CD4-positive, alpha-beta T cell treated with Interferon alpha-2 for 1 hour (primary cell): ENCODE data around the gene PCSK9.

Source experiments
- DNase-seq, 2 donors: peaks; one replicate each; pipeline ENCODE4 v3.0.0-alpha.2; 2020 to 2022

PCSK9 gene

DNA sequence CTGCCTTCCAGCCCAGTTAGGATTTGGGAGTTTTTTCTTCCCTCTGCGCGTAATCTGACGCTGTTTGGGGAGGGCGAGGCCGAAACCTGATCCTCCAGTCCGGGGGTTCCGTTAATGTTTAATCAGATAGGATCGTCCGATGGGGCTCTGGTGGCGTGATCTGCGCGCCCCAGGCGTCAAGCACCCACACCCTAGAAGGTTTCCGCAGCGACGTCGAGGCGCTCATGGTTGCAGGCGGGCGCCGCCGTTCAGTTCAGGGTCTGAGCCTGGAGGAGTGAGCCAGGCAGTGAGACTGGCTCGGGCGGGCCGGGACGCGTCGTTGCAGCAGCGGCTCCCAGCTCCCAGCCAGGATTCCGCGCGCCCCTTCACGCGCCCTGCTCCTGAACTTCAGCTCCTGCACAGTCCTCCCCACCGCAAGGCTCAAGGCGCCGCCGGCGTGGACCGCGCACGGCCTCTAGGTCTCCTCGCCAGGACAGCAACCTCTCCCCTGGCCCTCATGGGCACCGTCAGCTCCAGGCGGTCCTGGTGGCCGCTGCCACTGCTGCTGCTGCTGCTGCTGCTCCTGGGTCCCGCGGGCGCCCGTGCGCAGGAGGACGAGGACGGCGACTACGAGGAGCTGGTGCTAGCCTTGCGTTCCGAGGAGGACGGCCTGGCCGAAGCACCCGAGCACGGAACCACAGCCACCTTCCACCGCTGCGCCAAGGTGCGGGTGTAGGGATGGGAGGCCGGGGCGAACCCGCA is at the start of gene PCSK9:
PCSK9 (plus strand) TSS at position 207 of the 741 bp plus-strand sequence; CDS start at position 497, 290 bp downstream.
- DNase-seq: no peak

DNA sequence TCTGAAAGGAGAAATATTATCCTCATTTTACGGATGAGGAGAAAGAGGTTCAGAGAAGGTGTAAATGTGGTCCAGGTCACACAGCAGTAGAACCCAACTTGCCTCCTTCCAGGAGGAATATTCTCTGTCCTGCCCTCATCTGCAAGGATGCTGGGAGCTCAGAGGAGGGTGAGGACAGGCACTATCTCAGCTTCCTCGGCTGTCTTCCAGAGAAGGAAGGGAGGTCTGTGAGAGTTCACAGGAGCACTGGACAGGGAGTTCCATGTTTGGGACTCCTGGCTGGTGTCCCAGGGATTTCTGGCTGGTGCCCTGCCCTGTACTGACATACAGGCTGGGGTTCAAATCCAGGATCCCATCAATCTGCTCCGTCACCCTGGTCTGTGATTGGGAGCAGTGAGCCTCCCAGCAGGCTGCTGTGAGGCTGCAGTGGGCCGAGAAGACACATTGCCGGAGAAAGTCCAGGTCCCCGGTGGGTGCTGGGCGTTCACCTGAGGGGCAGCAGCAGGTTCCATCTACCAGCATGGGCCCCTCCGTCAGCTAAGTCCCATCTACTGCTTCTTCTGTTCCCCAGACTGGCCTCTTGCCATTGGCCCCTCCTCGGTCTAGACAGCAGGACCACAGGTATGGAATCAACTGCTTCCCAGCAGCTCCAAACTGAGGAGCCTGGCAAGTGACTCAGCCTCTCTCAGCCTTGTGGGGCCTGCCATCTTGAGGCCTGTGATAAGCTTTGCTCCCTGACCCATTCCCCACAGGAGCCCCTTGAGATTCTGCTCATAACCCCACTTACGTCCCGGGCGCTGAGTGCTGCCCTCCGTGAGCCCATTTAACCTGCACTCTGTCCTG is 49.2 kb upstream of the PCSK9 start:
- no peak for DNase-seq

DNA sequence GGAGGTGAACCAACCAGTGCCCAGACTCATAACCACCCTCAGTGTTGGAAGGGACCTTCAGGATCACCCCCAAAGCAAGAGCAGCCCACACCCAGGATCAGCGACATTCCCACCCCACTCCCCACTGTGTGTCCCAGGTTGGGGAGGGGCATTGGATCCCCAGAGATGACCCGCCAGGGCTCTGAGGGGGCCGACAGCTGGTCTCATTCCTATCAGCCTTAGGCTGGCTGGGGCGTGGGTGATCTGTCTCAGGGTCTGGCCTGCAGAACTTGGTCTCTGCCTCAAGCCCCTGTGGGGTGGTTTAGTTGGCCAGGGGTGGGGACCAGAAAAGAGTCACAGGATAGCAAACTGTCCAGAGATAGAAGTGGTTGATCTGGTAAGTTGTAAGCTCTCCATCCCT is 48.4 kb upstream of the PCSK9 start:
- DNase-seq: no peak

DNA sequence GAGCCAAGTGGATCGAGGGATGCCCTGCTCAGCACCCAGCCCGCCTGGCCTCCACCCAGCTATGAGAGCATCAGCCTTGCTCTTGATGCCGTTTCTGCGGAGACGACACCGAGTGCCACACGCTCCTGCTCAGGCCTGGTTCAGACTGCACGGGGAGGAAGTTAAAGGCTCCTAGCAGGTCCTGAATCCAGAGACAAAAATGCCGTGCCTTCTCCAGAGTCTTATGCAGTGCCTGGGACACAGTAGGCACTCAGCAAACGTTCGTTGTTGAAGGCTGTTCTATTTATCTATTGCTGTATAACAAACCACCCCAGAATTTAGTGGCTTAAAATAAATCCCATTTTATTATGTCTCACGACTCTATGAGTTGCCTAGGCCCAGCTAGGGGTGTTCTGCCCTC is 47.4 kb upstream of the PCSK9 start:
- no peak for DNase-seq

DNA sequence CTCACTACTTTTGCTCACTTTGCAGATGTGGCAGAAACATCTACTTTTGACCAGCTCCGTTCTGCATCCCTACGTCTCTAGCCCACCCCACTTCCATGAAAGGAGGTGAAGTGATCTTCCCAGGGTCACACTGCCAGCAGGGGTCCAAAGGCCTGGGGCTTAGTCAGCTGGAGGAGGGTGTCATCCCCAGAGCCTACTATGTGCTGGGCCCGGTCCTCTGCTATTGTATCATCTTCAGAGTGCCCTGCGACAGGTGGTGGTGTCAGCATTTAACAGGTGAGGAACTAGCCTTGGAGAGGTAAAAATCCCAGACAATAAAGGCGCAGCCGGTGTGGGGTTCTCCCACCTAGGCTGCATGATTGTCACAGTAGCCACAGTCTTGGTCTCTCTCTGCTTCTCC is 46.2 kb upstream of the PCSK9 start:
- no peak for DNase-seq

DNA sequence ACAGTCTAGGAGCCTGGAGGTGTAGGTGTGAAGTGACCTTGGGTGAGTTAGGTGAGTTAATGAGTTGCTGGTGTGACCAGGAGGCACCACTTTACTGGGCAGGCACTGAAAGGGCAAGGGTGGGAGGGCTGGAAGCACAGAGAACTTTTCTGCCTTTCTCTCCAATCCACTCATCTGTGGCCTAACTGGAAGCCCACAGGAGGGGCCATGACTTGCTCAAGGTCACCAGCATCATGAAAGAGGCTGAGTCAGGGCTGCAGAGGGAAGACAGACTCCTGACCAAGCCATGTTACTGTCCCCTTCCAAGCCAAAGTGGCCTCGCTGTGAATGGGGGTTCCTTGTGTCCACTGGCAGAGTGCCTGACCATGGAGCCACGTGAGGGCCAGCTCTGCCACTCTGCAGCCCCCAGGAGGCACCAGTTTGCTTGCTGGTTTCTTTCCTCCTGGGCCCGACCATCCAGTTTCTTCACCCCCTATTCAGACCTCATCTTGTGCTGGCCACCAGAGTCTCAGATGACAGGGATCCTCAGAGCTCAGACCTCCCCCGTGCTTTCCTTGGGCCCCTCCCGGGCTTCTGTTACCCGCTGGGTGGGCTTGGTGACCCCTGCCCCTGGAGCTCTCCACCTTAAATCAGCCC is 44.9 kb upstream of the PCSK9 start:
- no peak for DNase-seq

DNA sequence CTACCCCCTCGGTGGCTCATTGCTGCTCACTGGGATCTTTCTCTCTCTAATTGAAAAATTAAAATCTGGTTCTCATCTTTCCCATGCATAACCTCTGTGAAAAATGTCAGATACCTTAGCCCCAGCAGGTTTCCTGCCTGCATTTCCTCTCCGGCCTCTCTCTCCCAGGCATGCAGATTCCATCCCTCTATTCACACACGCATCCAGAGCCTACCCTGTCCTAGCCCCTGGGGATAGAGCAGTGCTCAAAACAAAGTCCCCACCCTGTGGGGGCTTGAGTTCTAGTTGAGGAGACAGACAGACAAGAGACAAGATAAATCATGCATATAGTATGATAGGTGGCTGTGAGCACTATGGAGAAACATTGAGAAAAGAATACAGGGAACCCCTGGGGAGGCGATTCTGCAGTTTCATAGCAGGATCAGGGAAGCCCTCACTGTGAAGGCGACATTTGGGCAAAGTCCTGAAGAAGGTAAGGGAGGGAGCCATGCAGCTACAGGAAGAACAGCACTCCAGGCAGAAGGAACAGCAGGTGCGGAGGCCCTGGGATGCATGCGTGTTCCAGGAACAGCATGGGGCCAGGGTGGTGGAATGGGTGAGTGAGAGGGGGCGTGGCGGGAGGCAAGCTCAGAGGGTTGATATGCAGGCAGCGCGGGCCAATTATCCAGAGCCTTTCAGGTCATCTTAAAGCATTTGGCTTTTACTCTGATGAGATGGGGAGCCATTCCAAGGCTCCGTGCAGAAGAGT is 44.2 kb upstream of the PCSK9 start:
- DNase-seq: no peak

DNA sequence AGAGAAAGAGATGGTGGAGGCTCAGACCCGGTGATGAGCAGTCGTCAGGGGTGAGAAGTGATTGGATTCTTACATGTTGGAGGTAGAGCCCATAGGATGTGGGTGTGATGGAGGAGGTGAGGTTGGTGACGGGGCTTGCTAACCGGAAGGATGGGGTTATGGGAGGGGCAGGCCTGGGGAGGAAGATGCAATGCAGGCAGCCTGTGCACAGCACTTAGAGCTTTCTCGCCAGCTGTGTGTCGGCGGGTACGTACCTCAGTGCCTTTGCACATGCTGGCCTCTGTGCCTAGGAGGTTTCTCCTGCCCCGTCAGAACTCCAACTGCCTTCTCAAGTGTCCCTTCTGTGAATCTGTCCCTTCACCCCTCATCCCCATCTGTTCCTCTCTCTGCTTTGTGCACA is 43.5 kb upstream of the PCSK9 start:
- DNase-seq: peak; percentile 25 to 67

DNA sequence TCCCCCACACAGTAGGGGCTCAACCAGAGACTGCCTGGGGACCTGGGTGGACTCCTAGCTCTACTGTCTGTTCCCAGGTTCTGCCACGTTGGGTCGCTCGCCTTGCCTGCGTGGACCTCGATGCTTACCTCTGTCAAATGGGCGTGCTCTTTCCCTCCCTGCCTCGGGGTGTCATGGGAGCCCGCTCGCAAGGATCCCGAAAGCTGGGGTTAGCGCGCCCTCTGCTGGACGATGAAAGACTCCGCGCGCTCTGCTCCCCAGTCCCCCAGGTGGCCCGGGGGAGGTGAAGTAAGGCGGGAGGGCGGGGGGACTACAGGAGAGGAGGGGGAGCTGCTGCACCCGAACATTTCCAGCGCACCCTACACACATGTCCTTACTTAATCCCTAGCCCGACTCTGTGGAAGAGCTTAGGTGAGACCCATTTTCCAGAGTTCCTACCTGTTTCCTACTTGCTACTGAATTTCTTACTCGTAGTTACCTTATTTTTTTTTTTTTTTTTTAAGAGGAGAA is 42.9 kb upstream of the PCSK9 start:
- DNase-seq: peak; percentile 72 to 84

DNA sequence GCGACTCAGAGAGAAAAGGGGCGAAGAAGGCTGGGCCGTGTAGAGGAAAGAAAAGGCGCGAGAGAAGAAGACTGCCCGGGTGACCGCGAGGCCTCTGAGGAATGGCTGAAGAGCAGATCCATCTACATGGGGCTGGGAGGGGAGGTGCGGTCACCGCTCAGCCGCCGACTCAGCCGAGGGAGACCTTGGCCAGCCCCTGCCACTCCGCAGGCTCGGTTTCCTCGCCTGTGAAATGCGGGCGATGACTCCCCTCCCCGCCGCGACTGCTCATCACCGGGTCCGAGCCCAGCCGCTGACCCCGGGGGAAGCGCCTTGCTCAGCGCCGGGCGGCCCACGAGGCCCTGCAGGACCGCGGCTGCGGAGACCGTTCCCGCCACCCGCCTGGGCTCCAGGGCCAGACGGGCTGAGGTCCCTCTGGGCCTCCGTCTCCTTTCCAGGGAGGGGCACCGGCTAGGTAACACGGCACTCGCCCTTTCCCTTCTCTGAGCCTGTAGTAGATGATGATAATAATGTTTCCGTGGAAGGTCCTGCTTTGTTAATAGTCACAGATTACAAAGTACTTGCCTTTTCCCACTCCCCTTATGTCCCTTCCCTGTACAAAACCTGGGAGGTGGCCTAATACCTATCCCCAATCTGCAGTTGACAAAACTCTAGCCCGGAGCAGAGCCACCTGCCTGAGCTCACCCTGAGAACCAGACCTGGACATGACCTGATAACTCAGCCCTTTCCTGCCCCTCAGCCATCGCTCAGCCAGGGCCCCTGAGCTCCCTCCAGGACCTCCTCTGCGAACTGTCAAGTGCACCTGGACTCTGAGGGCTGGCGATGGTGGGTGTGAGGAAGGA is 42.3 kb upstream of the PCSK9 start:
- no peak for DNase-seq

DNA sequence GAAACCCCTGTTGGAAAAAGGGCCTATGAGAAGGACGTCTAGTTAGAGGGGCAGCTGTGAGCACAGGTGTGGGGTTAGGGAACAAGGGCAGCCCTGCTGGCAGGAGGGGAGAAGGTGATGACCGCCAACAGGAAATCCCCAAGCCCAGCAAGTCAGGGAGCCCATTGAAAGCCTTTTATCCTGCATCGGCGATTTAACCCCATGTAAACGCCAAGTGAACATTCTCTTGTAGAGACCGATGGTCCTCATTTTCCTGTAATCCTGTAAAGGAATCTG is 41.7 kb upstream of the PCSK9 start:
- no peak for DNase-seq

DNA sequence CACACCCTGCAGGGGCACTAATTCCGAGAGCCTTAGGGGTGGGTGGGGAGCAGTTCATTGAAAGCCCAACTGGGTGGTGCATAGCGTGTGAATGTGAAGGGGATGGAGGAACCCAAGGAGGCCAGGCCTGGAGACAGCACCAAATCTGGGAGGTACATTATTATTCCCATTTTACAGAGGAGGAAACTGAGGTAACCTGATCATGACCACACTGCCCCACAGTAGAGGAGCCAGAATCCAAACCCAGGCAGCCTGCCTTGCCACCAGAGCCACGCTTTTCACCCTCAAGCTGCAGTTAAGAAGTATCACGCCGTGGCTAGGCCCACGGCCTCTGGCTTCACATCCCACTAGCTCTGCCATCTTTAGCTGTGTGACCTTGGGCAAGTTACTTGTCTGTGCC is 41.2 kb upstream of the PCSK9 start:
- DNase-seq: no peak

DNA sequence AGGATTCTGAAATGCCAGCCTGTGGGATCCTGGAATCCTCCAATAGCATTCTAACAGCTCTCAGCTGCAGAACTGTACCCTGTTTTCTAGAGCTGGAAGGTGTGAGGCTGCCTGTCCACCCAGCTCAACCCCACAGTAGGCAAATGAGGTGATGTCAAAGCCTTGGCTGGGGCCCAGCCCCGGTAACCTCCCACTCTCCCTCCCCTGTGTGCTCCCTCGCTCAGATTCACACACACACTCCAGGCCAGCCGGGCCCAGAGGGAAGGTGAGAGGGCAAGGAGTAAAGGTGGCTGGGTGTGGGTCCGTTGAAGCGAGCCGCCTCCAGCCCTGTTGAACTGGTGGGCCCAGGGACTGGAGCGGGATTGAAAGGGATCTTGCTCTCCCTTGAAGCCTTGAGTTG is 40.7 kb upstream of the PCSK9 start, which contains the start of gene BSND:
BSND (plus strand) TSS at position 257 of the 400 bp plus-strand sequence. CDS start 254 bp downstream, outside the sequence.
- DNase-seq: no peak

DNA sequence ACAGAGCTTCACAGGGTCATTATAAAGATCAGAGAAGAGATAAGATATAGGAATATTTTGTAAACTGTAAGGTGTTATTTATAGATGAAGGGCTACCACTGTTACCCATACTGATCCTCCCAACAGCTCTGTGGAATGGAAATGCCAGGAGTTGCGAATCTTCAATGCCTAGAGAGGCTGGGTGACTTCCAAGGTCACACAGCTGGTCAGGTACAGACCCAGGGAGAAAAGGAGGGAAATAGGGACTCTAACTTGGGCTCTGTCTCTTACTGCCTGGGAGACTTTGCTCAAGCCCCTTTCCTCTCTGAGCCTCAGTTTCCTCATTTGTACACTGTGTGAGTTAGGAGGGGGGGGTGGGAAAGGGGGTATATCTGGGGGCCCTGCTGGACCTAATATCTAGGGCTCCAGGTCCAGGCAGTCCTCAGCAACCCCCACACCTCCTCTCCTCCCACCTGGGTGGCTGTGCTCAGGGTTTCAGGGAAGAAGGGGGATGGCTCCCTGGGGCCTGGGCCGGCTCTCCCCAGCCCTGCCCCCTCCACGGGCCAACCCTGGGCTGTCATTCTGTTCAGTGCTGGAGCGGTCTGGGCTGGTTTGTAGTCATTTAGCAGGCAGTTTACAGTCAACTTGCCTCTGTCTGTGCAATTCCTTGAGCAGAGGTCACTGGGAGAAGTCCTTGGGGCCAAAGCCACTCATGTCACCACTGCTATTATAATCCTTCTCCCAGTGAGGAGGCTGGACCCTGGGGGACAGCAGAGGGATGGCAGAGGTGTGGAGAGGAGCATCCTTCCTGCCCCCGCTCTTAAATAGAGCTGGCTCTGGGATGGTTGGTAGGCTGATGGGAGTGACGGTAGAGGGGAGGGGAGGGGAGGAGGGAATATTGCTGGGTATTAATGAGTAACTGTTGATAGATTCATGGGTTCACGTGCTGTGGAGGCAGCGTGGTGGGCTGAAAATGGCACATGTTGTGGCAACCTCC is 39.0 kb upstream of the PCSK9 start:
- DNase-seq: no peak

DNA sequence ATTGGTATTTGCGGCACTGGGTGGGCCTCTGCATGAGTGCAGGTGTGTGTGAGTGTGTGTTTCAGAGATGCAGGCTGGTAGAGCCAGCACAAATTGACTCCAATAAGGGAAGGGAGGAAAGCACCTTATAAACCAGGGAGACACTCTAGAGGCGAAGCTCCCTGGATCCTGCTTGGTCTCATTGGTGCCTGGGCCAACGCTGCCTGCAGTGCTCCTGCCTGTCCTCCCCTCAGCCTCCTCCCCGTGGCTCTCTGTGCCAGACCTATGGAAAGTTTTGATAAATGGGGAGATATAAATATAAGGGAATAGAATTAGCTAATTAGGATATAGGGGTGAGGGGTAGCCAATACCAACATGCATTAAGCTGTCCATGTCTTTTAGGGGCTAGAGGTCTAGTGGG is 38.0 kb upstream of the PCSK9 start:
- no peak for DNase-seq

DNA sequence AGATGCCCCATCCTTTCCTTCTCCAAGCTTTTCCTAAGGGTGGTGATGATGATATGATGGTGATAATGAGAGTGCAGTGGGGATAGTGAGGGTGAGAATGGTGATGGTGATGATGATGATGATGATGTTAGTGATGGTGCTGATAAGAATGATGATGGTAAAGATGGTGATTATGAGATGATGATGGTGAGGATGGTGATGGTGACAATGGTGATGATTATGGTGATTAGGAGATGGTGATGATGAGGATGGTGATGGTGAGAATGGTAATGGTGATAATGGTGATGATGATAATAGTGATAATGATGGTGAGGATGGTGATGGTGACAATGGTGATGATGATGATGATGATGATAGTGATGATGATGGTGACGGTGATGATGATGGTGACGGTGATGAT is 36.7 kb upstream of the PCSK9 start:
- no peak for DNase-seq

DNA sequence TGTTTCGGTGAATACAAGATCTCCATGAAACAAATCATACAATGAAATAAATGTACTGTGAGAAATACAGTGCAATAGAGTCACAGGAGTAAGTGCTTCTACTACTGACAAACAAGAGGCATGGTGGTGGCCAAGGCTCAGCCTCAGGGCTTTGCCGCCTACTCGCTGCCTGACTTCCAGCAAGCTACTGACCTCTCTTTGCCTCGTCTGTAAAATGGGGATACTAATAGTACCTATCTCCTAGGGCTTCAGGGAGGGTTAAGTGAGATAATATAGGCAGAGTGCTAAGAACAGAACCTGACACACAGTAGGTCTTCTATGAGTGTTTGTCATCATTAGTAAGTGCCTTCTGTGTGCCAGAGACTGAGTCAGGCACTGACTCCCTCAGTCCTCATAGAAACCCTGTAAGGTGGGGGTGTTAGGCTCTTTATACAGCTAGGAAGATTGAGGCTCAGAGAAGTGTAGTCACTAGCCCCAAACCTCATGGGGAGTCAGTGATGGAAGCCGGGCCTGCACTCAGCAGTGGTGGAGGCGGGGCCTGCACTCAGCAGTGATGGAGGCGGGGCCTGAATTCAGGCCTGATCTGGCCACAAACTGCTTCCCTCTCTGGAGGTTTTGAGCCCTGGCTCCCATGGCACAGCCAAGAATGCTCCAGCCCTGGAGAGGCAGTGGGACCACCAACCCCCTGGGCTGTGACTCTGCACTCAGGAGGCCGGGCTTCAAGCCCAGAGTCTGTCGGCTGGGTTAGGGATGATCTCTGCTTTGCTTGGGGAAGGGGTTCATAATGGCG is 33.8 kb upstream of the PCSK9 start:
- no peak for DNase-seq

DNA sequence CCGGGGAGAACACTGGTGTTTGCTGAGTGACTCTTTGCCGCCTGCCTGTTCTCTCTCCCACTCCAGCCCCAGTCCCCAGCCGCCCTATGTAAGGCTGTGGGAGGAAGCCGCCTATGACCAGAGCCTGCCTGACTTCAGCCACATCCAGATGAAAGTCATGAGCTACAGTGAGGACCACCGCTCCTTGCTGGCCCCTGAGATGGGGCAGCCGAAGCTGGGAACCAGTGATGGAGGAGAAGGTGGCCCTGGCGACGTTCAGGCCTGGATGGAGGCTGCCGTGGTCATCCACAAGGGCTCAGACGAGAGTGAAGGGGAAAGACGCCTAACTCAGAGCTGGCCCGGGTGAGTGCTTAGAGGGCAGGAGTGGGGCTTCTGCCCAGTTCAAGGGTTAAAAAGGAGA is 32.4 kb upstream of the PCSK9 start:
- no peak for DNase-seq

DNA sequence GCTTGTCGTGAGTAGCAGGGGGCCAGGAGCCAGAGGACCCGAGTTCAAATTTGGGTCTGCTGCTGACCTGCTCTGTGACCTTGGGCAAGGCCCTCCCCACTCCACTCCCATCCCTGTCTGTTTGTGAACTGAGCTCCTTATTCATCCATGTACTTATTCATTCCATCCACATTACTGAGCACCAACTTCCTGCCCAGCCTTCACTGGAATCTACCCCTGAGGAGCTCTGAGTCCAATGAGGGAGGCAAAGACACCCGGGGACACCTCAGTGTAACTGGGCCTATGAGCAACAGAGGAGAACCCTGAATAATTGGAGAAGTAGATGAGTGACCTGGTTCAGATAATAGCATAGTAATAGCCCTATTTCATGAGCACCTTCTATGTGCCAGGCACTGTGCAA is 31.7 kb upstream of the PCSK9 start:
- no peak for DNase-seq
